ENCODE results near the gene RIMS1.
"Not testable (repeated sequence)": the region's sequence is repeated elsewhere in the genome, so short reads cannot be mapped to it uniquely, and the experiment has no call there.

The RIMS1 gene

GRCh38 chr6:71979911-71980310, 93.6 kb downstream of the RIMS1 start:
- Histone ChIP-seq H3K27ac (ENCODE audit: low read depth, low read length) (no peak overlapping the region), H3K9ac (ENCODE audit: low read depth, low read length) (no peak overlapping the region), H3K4me1 (ENCODE audit: control insufficient read depth, insufficient read depth, low read length) (0 out of 2 replicates have a peak, but pooled peaks cover 3% of the 10 kb centered on the region), H3K4me3 (ENCODE audit: low read depth, low read length) (no peak overlapping the region), H3K36me3 (ENCODE audit: control insufficient read depth, insufficient read depth, low read length) (no peaks in the 10 kb centered on the region), H3K9me3 (ENCODE audit: control insufficient read depth, insufficient read depth, low read length) (no peaks in the 10 kb centered on the region), H3K27me3 (ENCODE audit: control insufficient read depth, insufficient read depth, low read length) (no peaks in the 10 kb centered on the region)

GRCh38 chr6:71982389-71982788, 96.0 kb downstream of the RIMS1 start:
- H3K36me3 ChIP-seq (ENCODE audit: control insufficient read depth, insufficient read depth, low read length), result no peaks in the 10 kb centered on the region
- H3K4me3 ChIP-seq (ENCODE audit: low read depth, low read length), result no peak overlapping the region
- 0 out of 2 replicates have a peak, but pooled peaks cover 3% of the 10 kb centered on the region for H3K4me1 ChIP-seq (ENCODE audit: control insufficient read depth, insufficient read depth, low read length)
- no peak overlapping the region for H3K27ac ChIP-seq (ENCODE audit: low read depth, low read length)
- no peaks in the 10 kb centered on the region for H3K27me3 ChIP-seq (ENCODE audit: control insufficient read depth, insufficient read depth, low read length)
- no peaks in the 10 kb centered on the region for H3K9me3 ChIP-seq (ENCODE audit: control insufficient read depth, insufficient read depth, low read length)
- H3K9ac ChIP-seq (ENCODE audit: low read depth, low read length), result no peak overlapping the region

GRCh38 chr6:71983131-71983530, 96.8 kb downstream of the RIMS1 start:
- no peak overlapping the region for H3K9ac ChIP-seq (ENCODE audit: low read depth, low read length)
- H3K27me3 ChIP-seq (ENCODE audit: control insufficient read depth, insufficient read depth, low read length), result no peaks in the 10 kb centered on the region
- no peak overlapping the region for H3K4me3 ChIP-seq (ENCODE audit: low read depth, low read length)
- H3K36me3 ChIP-seq (ENCODE audit: control insufficient read depth, insufficient read depth, low read length), result no peaks in the 10 kb centered on the region
- H3K9me3 ChIP-seq (ENCODE audit: control insufficient read depth, insufficient read depth, low read length), result no peaks in the 10 kb centered on the region
- H3K27ac ChIP-seq (ENCODE audit: low read depth, low read length), result no peak overlapping the region
- 0 out of 2 replicates have a peak, but pooled peaks cover 3% of the 10 kb centered on the region for H3K4me1 ChIP-seq (ENCODE audit: control insufficient read depth, insufficient read depth, low read length)

- Histone ChIP-seq H3K9me3 (ENCODE audit: control insufficient read depth, insufficient read depth, low read length) (no peaks in the 10 kb centered on the region), H3K27ac (ENCODE audit: low read depth, low read length) (no peak overlapping the region), H3K4me3 (ENCODE audit: low read depth, low read length) (no peak overlapping the region), H3K27me3 (ENCODE audit: control insufficient read depth, insufficient read depth, low read length) (no peaks in the 10 kb centered on the region), H3K4me1 (ENCODE audit: control insufficient read depth, insufficient read depth, low read length) (no peaks in the 10 kb centered on the region), H3K36me3 (ENCODE audit: control insufficient read depth, insufficient read depth, low read length) (no peaks in the 10 kb centered on the region), H3K9ac (ENCODE audit: low read depth, low read length) (no peak overlapping the region)
Measured at GRCh38 chr6:71994705-71995271, 108.4 kb downstream of the RIMS1 start.

- no peaks in the 10 kb centered on the region for H3K36me3 ChIP-seq (ENCODE audit: control insufficient read depth, insufficient read depth, low read length)
- H3K27ac ChIP-seq (ENCODE audit: low read depth, low read length), result no peak overlapping the region
- H3K4me3 ChIP-seq (ENCODE audit: low read depth, low read length), result no peak overlapping the region
- H3K4me1 ChIP-seq (ENCODE audit: control insufficient read depth, insufficient read depth, low read length), result no peaks in the 10 kb centered on the region
- H3K27me3 ChIP-seq (ENCODE audit: control insufficient read depth, insufficient read depth, low read length), result no peaks in the 10 kb centered on the region
- no peak overlapping the region for H3K9ac ChIP-seq (ENCODE audit: low read depth, low read length)
- no peaks in the 10 kb centered on the region for H3K9me3 ChIP-seq (ENCODE audit: control insufficient read depth, insufficient read depth, low read length)
Measured at GRCh38 chr6:71997341-71997740, 111.0 kb downstream of the RIMS1 start.

- H3K27me3 ChIP-seq (ENCODE audit: control insufficient read depth, insufficient read depth, low read length), result no peaks in the 10 kb centered on the region
- no peaks in the 10 kb centered on the region for H3K4me1 ChIP-seq (ENCODE audit: control insufficient read depth, insufficient read depth, low read length)
- H3K4me3 ChIP-seq (ENCODE audit: low read depth, low read length), result no peak overlapping the region
- peaks cover 16% of the 10 kb centered on the region for H3K9me3 ChIP-seq (ENCODE audit: control insufficient read depth, insufficient read depth, low read length)
- H3K9ac ChIP-seq (ENCODE audit: low read depth, low read length), result no peak overlapping the region
- H3K27ac ChIP-seq (ENCODE audit: low read depth, low read length), result no peak overlapping the region
- no peaks in the 10 kb centered on the region for H3K36me3 ChIP-seq (ENCODE audit: control insufficient read depth, insufficient read depth, low read length)
Measured at GRCh38 chr6:72002415-72002814, 116.1 kb downstream of the RIMS1 start.

- not testable (repeated sequence) for H3K27ac ChIP-seq (ENCODE audit: low read depth, low read length); H3K36me3 ChIP-seq (ENCODE audit: control insufficient read depth, insufficient read depth, low read length); H3K27me3 ChIP-seq (ENCODE audit: control insufficient read depth, insufficient read depth, low read length); H3K9ac ChIP-seq (ENCODE audit: low read depth, low read length); H3K4me3 ChIP-seq (ENCODE audit: low read depth, low read length); H3K4me1 ChIP-seq (ENCODE audit: control insufficient read depth, insufficient read depth, low read length)
- peaks cover 16% of the 10 kb centered on the region for H3K9me3 ChIP-seq (ENCODE audit: control insufficient read depth, insufficient read depth, low read length)
Measured at GRCh38 chr6:72006591-72006990, 120.2 kb downstream of the RIMS1 start.

- H3K4me3 ChIP-seq (ENCODE audit: low read depth, low read length), result no peak overlapping the region
- no peaks in the 10 kb centered on the region for H3K27me3 ChIP-seq (ENCODE audit: control insufficient read depth, insufficient read depth, low read length)
- H3K9ac ChIP-seq (ENCODE audit: low read depth, low read length), result no peak overlapping the region
- no peaks in the 10 kb centered on the region for H3K9me3 ChIP-seq (ENCODE audit: control insufficient read depth, insufficient read depth, low read length)
- no peak overlapping the region for H3K27ac ChIP-seq (ENCODE audit: low read depth, low read length)
- H3K36me3 ChIP-seq (ENCODE audit: control insufficient read depth, insufficient read depth, low read length), result no peaks in the 10 kb centered on the region
- H3K4me1 ChIP-seq (ENCODE audit: control insufficient read depth, insufficient read depth, low read length), result no peaks in the 10 kb centered on the region
Measured at GRCh38 chr6:72022830-72023229, 136.5 kb downstream of the RIMS1 start.

- no peak overlapping the region for H3K9ac ChIP-seq (ENCODE audit: low read depth, low read length)
- no peaks in the 10 kb centered on the region for H3K27me3 ChIP-seq (ENCODE audit: control insufficient read depth, insufficient read depth, low read length)
- no peak overlapping the region for H3K4me3 ChIP-seq (ENCODE audit: low read depth, low read length)
- no peak overlapping the region for H3K27ac ChIP-seq (ENCODE audit: low read depth, low read length)
- no peaks in the 10 kb centered on the region for H3K9me3 ChIP-seq (ENCODE audit: control insufficient read depth, insufficient read depth, low read length)
- no peaks in the 10 kb centered on the region for H3K4me1 ChIP-seq (ENCODE audit: control insufficient read depth, insufficient read depth, low read length)
- H3K36me3 ChIP-seq (ENCODE audit: control insufficient read depth, insufficient read depth, low read length), result no peaks in the 10 kb centered on the region
Measured at GRCh38 chr6:72031471-72031870, 145.1 kb downstream of the RIMS1 start.

GRCh38 chr6:72032086-72032485, 145.7 kb downstream of the RIMS1 start:
- H3K9me3 ChIP-seq (ENCODE audit: control insufficient read depth, insufficient read depth, low read length), result no peaks in the 10 kb centered on the region
- no peaks in the 10 kb centered on the region for H3K36me3 ChIP-seq (ENCODE audit: control insufficient read depth, insufficient read depth, low read length)
- H3K4me3 ChIP-seq (ENCODE audit: low read depth, low read length), result no peak overlapping the region
- H3K9ac ChIP-seq (ENCODE audit: low read depth, low read length), result no peak overlapping the region
- H3K4me1 ChIP-seq (ENCODE audit: control insufficient read depth, insufficient read depth, low read length), result no peaks in the 10 kb centered on the region
- H3K27me3 ChIP-seq (ENCODE audit: control insufficient read depth, insufficient read depth, low read length), result no peaks in the 10 kb centered on the region
- H3K27ac ChIP-seq (ENCODE audit: low read depth, low read length), result no peak overlapping the region

- Histone ChIP-seq H3K36me3 (ENCODE audit: control insufficient read depth, insufficient read depth, low read length) (no peaks in the 10 kb centered on the region), H3K9me3 (ENCODE audit: control insufficient read depth, insufficient read depth, low read length) (no peaks in the 10 kb centered on the region), H3K9ac (ENCODE audit: low read depth, low read length) (no peak overlapping the region), H3K27me3 (ENCODE audit: control insufficient read depth, insufficient read depth, low read length) (no peaks in the 10 kb centered on the region), H3K27ac (ENCODE audit: low read depth, low read length) (no peak overlapping the region), H3K4me3 (ENCODE audit: low read depth, low read length) (no peak overlapping the region), H3K4me1 (ENCODE audit: control insufficient read depth, insufficient read depth, low read length) (peaks cover 5% of the 10 kb centered on the region; the same call in 1 of the 2 replicates)
Measured at GRCh38 chr6:72035486-72035885, 149.1 kb downstream of the RIMS1 start.
